ENCODE data around the gene DFFA. TPM values are rescaled to one million over a fixed set of nuclear protein-coding genes. Genes with fewer than 3 reads are reported as not detected.

DFFA gene
- total RNA-seq, 2 donors from 2014 or later: 19.2 to 38.0 TPM

- peak overlapping the region in 1 of 2 donors; percentile 51 for H3K9ac ChIP-seq (ENCODE audit: low read depth in 2 of 2, low read length in 2 of 2)
- DNase-seq: peak; percentile 36
- H3K36me3 ChIP-seq: peaks cover 24% of the 10 kb centered on the region
- no peak overlapping the region for H3K4me3 ChIP-seq
- H3K9me3 ChIP-seq: no peaks in the 10 kb centered on the region
- H3K4me1 ChIP-seq: no peaks in the 10 kb centered on the region
- TF ChIP-seq, protein P1, sequence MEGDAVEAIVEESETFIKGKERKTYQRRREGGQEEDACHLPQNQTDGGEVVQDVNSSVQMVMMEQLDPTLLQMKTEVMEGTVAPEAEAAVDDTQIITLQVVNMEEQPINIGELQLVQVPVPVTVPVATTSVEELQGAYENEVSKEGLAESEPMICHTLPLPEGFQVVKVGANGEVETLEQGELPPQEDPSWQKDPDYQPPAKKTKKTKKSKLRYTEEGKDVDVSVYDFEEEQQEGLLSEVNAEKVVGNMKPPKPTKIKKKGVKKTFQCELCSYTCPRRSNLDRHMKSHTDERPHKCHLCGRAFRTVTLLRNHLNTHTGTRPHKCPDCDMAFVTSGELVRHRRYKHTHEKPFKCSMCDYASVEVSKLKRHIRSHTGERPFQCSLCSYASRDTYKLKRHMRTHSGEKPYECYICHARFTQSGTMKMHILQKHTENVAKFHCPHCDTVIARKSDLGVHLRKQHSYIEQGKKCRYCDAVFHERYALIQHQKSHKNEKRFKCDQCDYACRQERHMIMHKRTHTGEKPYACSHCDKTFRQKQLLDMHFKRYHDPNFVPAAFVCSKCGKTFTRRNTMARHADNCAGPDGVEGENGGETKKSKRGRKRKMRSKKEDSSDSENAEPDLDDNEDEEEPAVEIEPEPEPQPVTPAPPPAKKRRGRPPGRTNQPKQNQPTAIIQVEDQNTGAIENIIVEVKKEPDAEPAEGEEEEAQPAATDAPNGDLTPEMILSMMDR (IDR thresholded peaks at IDR 0.05): no peak
- H3K27ac ChIP-seq: peak overlapping the region; percentile 48
- intact Hi-C loops (cut with DNase I): no loop called here
- H3K27me3 ChIP-seq: no peaks in the 10 kb centered on the region
Observed at GRCh38 chr1:10415211-10415930, 57.0 kb downstream of the DFFA start.

- TF ChIP-seq, protein P1 (IDR thresholded peaks at IDR 0.05): no peak
- H3K27ac ChIP-seq: no peak overlapping the region
- no peak for DNase-seq
- no peak overlapping the region for H3K4me3 ChIP-seq
- peaks cover 37% of the 10 kb centered on the region for H3K36me3 ChIP-seq
- H3K9ac ChIP-seq (ENCODE audit: low read depth in 2 of 2, low read length in 2 of 2): no peak overlapping the region
- H3K27me3 ChIP-seq: no peaks in the 10 kb centered on the region
- H3K4me1 ChIP-seq: no peaks in the 10 kb centered on the region
- H3K9me3 ChIP-seq: no peaks in the 10 kb centered on the region
- intact Hi-C loops (cut with DNase I): no loop called here
Observed at GRCh38 chr1:10407201-10407600, 65.1 kb downstream of the DFFA start.

Other genes with a start within 250 kb of the DFFA start
- gene PGD, start 73.5 kb downstream of the DFFA start, total RNA-seq: 100 to 1,000 TPM; 115 to 124 TPM
- gene CENPS, start 42.1 kb downstream of the DFFA start, total RNA-seq: 10 to 100 TPM; 13.2 to 26.6 TPM
- under 1 TPM in 1 of 2 donors, not detected in 1; 0.44 TPM for gene CORT, start 22.5 kb downstream of the DFFA start, total RNA-seq
- gene PEX14, start 2.4 kb upstream of the DFFA start, total RNA-seq: 10 to 100 TPM; 19.5 to 29.3 TPM